Measurements from ENCODE around the gene ZC3H12C. TPM values are rescaled to one million over a fixed set of nuclear protein-coding genes. Genes with fewer than 3 reads are reported as not detected.

The ZC3H12C gene
- total and polyA plus RNA-seq, 10 of the 15 experiments (the other 5 are each of a cell fraction or from before 2014, with no cell fraction given): 0.31 to 31.0 (median 3.7) TPM

- TF ChIP-seq CUX1 (IDR thresholded peaks at IDR 0.05; ENCODE audit: insufficient replicate concordance, low read depth, low read length): no peak
These were observed 92.4 kb downstream of the ZC3H12C start (continued) for GRCh38 chr11:110185599-110185998.

DNA sequence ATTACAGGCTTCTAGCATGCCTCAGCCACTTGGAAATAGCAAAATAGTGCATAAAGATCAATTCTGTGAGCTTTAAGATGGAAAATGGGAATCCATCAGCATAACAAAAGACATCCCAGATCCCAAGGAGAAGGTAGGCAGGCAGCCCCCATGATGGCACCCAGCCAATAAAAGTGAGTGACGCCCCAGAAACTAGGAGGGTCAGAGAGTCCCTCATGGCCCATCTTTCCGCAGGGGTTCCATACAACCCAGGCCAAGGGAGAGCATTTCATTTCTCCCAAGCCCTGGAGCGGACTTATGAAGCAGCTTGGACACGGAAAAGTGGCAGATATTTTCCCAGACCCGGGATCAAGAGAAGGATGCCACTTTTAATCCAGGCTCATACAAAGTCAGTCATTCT lies 93.3 kb downstream of the ZC3H12C start:
- intact Hi-C loops (cut with micrococcal nuclease; ENCODE audit: unreplicated experiment) (no loop called here), in situ Hi-C loops (cut with MboI) (no loop called here)
- 49% methylated on average over 5 of the region's 5 CpGs for WGBS (ENCODE audit: insufficient coverage, insufficient replicate concordance, low lambda C conversion rate, missing lambda C conversion rate)
- no peak overlapping the region for H3K9ac ChIP-seq (ENCODE audit: control insufficient read depth, insufficient read depth, low read length)
- peaks cover 0 to 3% of the 10 kb centered on the region in 2 experiments; a peak in 2 of 4 replicates for H3K27me3 ChIP-seq (replicated peaks in 1 of 2; ENCODE audit: control insufficient read depth in 2 of 2, insufficient read depth in 2 of 2, low read length in 1 of 2)
- H3K4me2 ChIP-seq (ENCODE audit: control insufficient read depth, insufficient read depth): no peak overlapping the region
- ChIA-PET SMC1A (ENCODE audit: uncharacterized antibody, unreplicated experiment) (interaction anchor here (1.0 kb wide), 1 partner anchor 230 kb away, joined by 3 read pairs; no protein-coding TSS in a partner anchor), RAD21 (ENCODE audit: unreplicated experiment) (interaction anchor here (1.2 kb wide), 1 partner anchor 15 kb away, joined by 3 read pairs; no protein-coding TSS in a partner anchor), CTCF (interaction anchor here (1.3 kb wide), 1 partner anchor 11 kb away, joined by 3 read pairs; no protein-coding TSS in a partner anchor), POLR2A (no interaction called here)
- no peak overlapping the region for H3K27ac ChIP-seq (ENCODE audit: control insufficient read depth, insufficient read depth)
- no peak for FAIRE-seq
- DNase-seq (ENCODE audit: low read depth, low spot score): no peak
- no peaks in the 10 kb centered on the region for H3K79me2 ChIP-seq (ENCODE audit: control insufficient read depth, insufficient read depth, low read length)
- no peak overlapping the region for H3K4me3 ChIP-seq
- H2AFZ ChIP-seq (ENCODE audit: control insufficient read depth, low read depth, low read length): no peak overlapping the region
- H3K9me3 ChIP-seq (replicated peaks; ENCODE audit: control insufficient read depth, insufficient read depth, low read length): no peaks in the 10 kb centered on the region; the same call in 2 of the 3 replicates
- 0 out of 2 replicates have a peak, but pooled peaks cover 3% of the 10 kb centered on the region for H3K4me1 ChIP-seq (ENCODE audit: control insufficient read depth, insufficient read depth, low read length)
- H4K20me1 ChIP-seq (ENCODE audit: control insufficient read depth, insufficient read depth): no peaks in the 10 kb centered on the region
- ATAC-seq: no peak
- TF ChIP-seq NR2F1 (conservative IDR thresholded peaks at IDR 0.05) (no peak), ZNF207 (IDR thresholded peaks at IDR 0.05; ENCODE audit: borderline replicate concordance) (no peak), RBBP5 (conservative IDR thresholded peaks at IDR 0.05) (no peak), ZNF622 (IDR thresholded peaks at IDR 0.05) (no peak), SUPT20H (IDR thresholded peaks at IDR 0.05; ENCODE audit: borderline replicate concordance, control insufficient read depth, low read depth, low read length) (no peak), NFXL1 (IDR thresholded peaks at IDR 0.05; ENCODE audit: borderline replicate concordance) (no peak), SPI1 (IDR thresholded peaks at IDR 0.05; ENCODE audit: borderline replicate concordance, insufficient read depth, low read depth, low read length) (no peak), MEF2B (IDR thresholded peaks at IDR 0.05; ENCODE audit: partially characterized antibody, poor library complexity, severe bottlenecking) (no peak), CREM (IDR thresholded peaks at IDR 0.05; ENCODE audit: low read depth) (no peak), CHD4 (IDR thresholded peaks at IDR 0.05) (no peak), ATF7 (IDR thresholded peaks at IDR 0.05; ENCODE audit: low read depth) (no peak)
- TF ChIP-seq, protein P1, sequence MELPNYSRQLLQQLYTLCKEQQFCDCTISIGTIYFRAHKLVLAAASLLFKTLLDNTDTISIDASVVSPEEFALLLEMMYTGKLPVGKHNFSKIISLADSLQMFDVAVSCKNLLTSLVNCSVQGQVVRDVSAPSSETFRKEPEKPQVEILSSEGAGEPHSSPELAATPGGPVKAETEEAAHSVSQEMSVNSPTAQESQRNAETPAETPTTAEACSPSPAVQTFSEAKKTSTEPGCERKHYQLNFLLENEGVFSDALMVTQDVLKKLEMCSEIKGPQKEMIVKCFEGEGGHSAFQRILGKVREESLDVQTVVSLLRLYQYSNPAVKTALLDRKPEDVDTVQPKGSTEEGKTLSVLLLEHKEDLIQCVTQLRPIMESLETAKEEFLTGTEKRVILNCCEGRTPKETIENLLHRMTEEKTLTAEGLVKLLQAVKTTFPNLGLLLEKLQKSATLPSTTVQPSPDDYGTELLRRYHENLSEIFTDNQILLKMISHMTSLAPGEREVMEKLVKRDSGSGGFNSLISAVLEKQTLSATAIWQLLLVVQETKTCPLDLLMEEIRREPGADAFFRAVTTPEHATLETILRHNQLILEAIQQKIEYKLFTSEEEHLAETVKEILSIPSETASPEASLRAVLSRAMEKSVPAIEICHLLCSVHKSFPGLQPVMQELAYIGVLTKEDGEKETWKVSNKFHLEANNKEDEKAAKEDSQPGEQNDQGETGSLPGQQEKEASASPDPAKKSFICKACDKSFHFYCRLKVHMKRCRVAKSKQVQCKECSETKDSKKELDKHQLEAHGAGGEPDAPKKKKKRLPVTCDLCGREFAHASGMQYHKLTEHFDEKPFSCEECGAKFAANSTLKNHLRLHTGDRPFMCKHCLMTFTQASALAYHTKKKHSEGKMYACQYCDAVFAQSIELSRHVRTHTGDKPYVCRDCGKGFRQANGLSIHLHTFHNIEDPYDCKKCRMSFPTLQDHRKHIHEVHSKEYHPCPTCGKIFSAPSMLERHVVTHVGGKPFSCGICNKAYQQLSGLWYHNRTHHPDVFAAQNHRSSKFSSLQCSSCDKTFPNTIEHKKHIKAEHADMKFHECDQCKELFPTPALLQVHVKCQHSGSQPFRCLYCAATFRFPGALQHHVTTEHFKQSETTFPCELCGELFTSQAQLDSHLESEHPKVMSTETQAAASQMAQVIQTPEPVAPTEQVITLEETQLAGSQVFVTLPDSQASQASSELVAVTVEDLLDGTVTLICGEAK (IDR thresholded peaks at IDR 0.05; ENCODE audit: borderline replicate concordance): no peak
- BruUV-seq (replicated peaks): no TSS peak
- H3K36me3 ChIP-seq (ENCODE audit: control insufficient read depth in 2 of 2, insufficient read depth in 2 of 2, low read length in 1 of 2): no peaks in the 10 kb centered on the region
